ENCODE measurements around the gene CSF3. TPM values are rescaled to one million over a fixed set of nuclear protein-coding genes. Genes with fewer than 3 reads are reported as not detected.

CSF3 gene
- total and polyA plus RNA-seq, 2 of the 13 experiments (the other 11 are each of a cell fraction or from before 2014, with no cell fraction given): 0.09 TPM; not detected in 1

DNA sequence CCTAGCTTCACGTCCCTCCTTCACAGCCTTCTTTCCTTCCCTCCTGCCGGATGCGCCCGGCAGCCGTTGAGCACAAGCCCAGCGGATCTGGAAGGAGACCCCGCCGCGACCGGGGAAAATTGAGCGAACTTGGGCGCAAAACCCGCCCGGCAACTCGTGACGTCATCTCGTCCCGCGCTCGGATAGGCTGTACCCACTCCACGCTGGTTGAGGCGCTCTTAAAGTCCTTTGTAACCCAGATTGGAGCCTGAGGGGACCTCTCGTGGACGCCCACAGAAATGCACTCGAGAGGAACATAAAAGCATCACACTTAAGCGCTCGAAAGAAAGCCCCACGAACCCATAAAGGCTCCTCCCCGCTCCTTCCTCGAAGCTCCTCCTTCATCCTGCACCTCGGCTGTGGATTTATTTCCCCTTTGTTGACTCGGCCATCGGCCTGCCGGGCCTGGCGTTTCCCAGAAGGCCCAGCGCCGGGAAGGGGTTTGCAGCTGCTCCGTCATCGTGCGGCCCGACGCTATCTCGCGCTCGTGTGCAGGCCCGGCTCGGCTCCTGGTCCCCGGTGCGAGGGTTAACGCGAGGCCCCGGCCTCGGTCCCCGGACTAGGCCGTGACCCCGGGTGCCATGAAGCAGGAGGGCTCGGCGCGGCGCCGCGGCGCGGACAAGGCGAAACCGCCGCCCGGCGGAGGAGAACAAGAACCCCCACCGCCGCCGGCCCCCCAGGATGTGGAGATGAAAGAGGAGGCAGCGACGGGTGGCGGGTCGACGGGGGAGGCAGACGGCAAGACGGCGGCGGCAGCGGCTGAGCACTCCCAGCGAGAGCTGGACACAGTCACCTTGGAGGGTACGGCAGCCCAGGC lies 34.7 kb upstream of the CSF3 start, which contains the start of gene PSMD3 (continued):
- TF ChIP-seq ATF2 (CRISPR knock-in tag; IDR thresholded peaks at IDR 0.05): peak; percentile 95
- no peak for TF ChIP-seq SRSF9 (IDR thresholded peaks at IDR 0.05; ENCODE audit: borderline replicate concordance, insufficient read depth, low read depth, low read length, poor library complexity, severe bottlenecking)
- peak; percentile 81 for TF ChIP-seq TFE3 (CRISPR knock-in tag; IDR thresholded peaks at IDR 0.05)
- peak; percentile 87; the same call in 1 of the 2 replicates for TF ChIP-seq ZFP1 (CRISPR knock-in tag; IDR thresholded peaks at IDR 0.05)
- peak; percentile 29; the same call in 1 of the 2 replicates for TF ChIP-seq FUBP1 (CRISPR knock-in tag; IDR thresholded peaks at IDR 0.05; ENCODE audit: borderline replicate concordance)
- TF ChIP-seq ZFP82 (CRISPR knock-in tag; IDR thresholded peaks at IDR 0.05; ENCODE audit: borderline replicate concordance): peak; percentile 96
- peak; percentile 100 for TF ChIP-seq XRCC5 (optimal IDR thresholded peaks at IDR 0.05; ENCODE audit: low read length)
- peak; percentile 92 for TF ChIP-seq ZNF768 (CRISPR knock-in tag; IDR thresholded peaks at IDR 0.05)
- TF ChIP-seq PCBP1 (IDR thresholded peaks at IDR 0.05; ENCODE audit: borderline replicate concordance, low read depth, low read length): peak; percentile 94; the same call in 1 of the 2 replicates
- TF ChIP-seq REPIN1 (CRISPR knock-in tag; IDR thresholded peaks at IDR 0.05; ENCODE audit: borderline replicate concordance, low read depth): peak; percentile 99
- TF ChIP-seq ZNF451 (CRISPR knock-in tag; IDR thresholded peaks at IDR 0.05): peak; percentile 71; the same call in 1 of the 2 replicates
- TF ChIP-seq ZGPAT (CRISPR knock-in tag; IDR thresholded peaks at IDR 0.05): peak; percentile 100
- peak; percentile 79 for TF ChIP-seq ZBTB43 (CRISPR knock-in tag; conservative IDR thresholded peaks at IDR 0.05)
- TF ChIP-seq TCF7L2 (IDR thresholded peaks at IDR 0.05; ENCODE audit: low read depth, low read length): no peak
- TF ChIP-seq CBX5 (CRISPR knock-in tag; IDR thresholded peaks at IDR 0.05; ENCODE audit: borderline replicate concordance): peak; percentile 94
- TF ChIP-seq ZNF678 (CRISPR knock-in tag; IDR thresholded peaks at IDR 0.05): peak; percentile 95
- TF ChIP-seq FOXK2 (IDR thresholded peaks at IDR 0.05): peak; percentile 77; the same call in 1 of the 2 replicates
- TF ChIP-seq ZUFSP (CRISPR knock-in tag; IDR thresholded peaks at IDR 0.05; ENCODE audit: borderline replicate concordance): no peak
- TF ChIP-seq NRL (CRISPR knock-in tag; IDR thresholded peaks at IDR 0.05; ENCODE audit: borderline replicate concordance): peak; percentile 95

All from HepG2 (cell line).